Endodermal cell (in vitro differentiated cells): ENCODE results near the gene PTPRN2. TPM values are rescaled to one million over a fixed set of nuclear protein-coding genes. Genes with fewer than 3 reads are reported as not detected.

ENCODE experiments used
- DNase-seq: peaks from one replicate; pipeline ENCODE4 v3.0.0-alpha.2; 2017
- H3K27ac ChIP-seq: 2 replicates; pipeline ENCODE4 v1.5.1; 2013; ENCODE audit warnings: mild to moderate bottlenecking, low read depth, low read length, moderate library complexity
- H3K27me3 ChIP-seq: 2 replicates; pipeline ENCODE4 v1.6.1; 2013; ENCODE audit warnings: mild to moderate bottlenecking, low read length, moderate library complexity; ENCODE audit not compliant: insufficient read depth, control insufficient read depth, poor library complexity, severe bottlenecking
- H3K36me3 ChIP-seq: 2 replicates; pipeline ENCODE4 v1.7.0; 2013; ENCODE audit warnings: mild to moderate bottlenecking, low read length, moderate library complexity; ENCODE audit not compliant: control insufficient read depth, insufficient read depth
- H3K4me1 ChIP-seq: one replicate; pipeline ENCODE4 v1.7.0; 2013; ENCODE audit warnings: low read length; ENCODE audit not compliant: control insufficient read depth, insufficient read depth
- H3K4me3 ChIP-seq: 2 replicates; pipeline ENCODE4 v1.5.1; 2013; ENCODE audit warnings: mild to moderate bottlenecking, low read length, moderate library complexity
- H3K9ac ChIP-seq: 2 replicates; pipeline ENCODE4 v1.6.1; 2013; ENCODE audit warnings: mild to moderate bottlenecking, low read length, moderate library complexity; ENCODE audit not compliant: poor library complexity, severe bottlenecking; ENCODE audit errors: extremely low read depth
- H3K9me3 ChIP-seq: 2 replicates; pipeline ENCODE4 v1.6.1; 2013; ENCODE audit warnings: mild to moderate bottlenecking, low read length, moderate library complexity; ENCODE audit not compliant: control insufficient read depth
- H3K27ac Mint-ChIP-seq: 2 replicates; pipeline ENCODE4 v1.8.0; 2020; ENCODE audit warnings: mixed read lengths
- H3K27me3 Mint-ChIP-seq: 2 replicates; pipeline ENCODE4 v1.8.0; 2021; ENCODE audit warnings: mild to moderate bottlenecking, mixed read lengths; ENCODE audit not compliant: insufficient read depth
- H3K36me3 Mint-ChIP-seq: 2 replicates; pipeline ENCODE4 v1.8.0; 2020; ENCODE audit warnings: low read depth, mixed read lengths
- H3K4me1 Mint-ChIP-seq: 2 replicates; pipeline ENCODE4 v1.8.0; 2020; ENCODE audit warnings: mixed read lengths
- H3K4me3 Mint-ChIP-seq: 2 replicates; pipeline ENCODE4 v1.8.0; 2020; ENCODE audit warnings: mild to moderate bottlenecking, moderate library complexity, mixed read lengths
- H3K9me3 Mint-ChIP-seq: 2 replicates; pipeline ENCODE4 v1.8.0; 2020; ENCODE audit warnings: mild to moderate bottlenecking, mixed read lengths
- WGBS, 2 experiments: methylation state at CpG; one replicate each; pipeline versions ENCODE4 v1.1.5 to v1.1.7; 2013; ENCODE audit warnings: missing lambda C conversion rate in 2 of 2, mixed read lengths in 1 of 2; ENCODE audit not compliant: insufficient coverage in 1 of 2, insufficient read length in 1 of 2; 5-methylcytosine and 5-hydroxymethylcytosine counted together
- total RNA-seq, 2 donors: library from RNA; stranded (reverse); fragmentation: NEBNext Ultra II Directional in 1 of 2; extraction: Animal tissue kit (Norgen Biotek cat#: 25700) in 1 of 2; gene quantifications; 2 replicates in 1 of 2; 3 replicates in 1 of 2; pipeline ENCODE4 v1.2.1, GENCODE V29; 2021
- TF ChIP-seq, protein P1 (sequence below): fragments of 200-600 bp; sonication (generic); conservative IDR thresholded peaks from 2 replicates; pipeline ENCODE4 v1.5.0; 2021; ENCODE audit warnings: antibody characterized with exemption, mild to moderate bottlenecking

The PTPRN2 gene
- total RNA-seq, 2 donors from 2014 or later: 0.69 to 1.2 TPM

DNA sequence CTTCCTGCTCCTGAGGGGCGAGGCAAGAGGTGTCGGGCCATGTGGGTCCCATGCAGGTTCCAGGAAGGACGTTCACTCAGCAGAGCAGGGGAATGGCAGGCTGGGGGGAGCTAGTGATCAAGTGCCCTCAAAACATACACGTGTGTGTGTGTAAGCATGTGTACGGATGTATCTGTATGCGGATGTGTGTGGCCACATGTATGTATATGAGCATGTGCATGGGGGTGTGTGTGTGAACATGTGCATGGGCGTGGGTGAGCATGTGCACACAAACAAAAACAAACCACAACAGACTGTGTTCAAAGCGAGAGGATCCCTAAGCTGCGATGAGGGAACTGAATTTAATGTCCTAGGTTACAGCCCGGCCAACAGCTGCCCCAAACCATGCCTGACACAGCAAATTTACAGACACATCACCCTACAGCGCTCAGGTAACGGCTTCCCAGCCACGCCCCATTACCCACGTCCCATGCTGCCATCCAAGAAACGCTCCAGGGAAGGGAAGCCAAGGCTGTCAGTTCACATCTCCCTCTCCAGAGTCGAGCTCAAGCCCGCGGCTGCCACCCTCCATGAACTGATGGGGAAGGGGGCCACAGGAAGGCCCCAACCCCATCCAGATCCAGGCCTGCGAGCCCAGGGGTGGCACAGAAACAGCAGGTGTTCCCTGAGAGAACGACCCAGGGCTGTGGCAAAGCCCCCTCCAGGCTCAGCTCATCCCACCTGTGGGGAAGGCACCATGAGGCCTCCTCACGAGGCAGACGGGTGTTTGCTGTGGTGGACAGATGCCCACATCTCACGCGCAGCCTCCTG is 56.6 kb downstream of the PTPRN2 start:
- Mint-ChIP-seq H3K36me3 (no peaks in the 10 kb centered on the region), H3K27ac (no peak overlapping the region), H3K4me1 (no peaks in the 10 kb centered on the region), H3K9me3 (peaks cover 2% of the 10 kb centered on the region), H3K27me3 (no peaks in the 10 kb centered on the region), H3K4me3 (no peak overlapping the region)
- peaks cover 75% of the 10 kb centered on the region for H3K9me3 ChIP-seq
- WGBS, 2 experiments: 75 to 79% methylated on average over 8 to 23 of the region's 24 CpGs
- H3K4me1 ChIP-seq: no peaks in the 10 kb centered on the region
- H3K27ac ChIP-seq: no peak overlapping the region
- H3K9ac ChIP-seq: no peak overlapping the region
- no peak overlapping the region for H3K4me3 ChIP-seq
- TF ChIP-seq, protein P1, sequence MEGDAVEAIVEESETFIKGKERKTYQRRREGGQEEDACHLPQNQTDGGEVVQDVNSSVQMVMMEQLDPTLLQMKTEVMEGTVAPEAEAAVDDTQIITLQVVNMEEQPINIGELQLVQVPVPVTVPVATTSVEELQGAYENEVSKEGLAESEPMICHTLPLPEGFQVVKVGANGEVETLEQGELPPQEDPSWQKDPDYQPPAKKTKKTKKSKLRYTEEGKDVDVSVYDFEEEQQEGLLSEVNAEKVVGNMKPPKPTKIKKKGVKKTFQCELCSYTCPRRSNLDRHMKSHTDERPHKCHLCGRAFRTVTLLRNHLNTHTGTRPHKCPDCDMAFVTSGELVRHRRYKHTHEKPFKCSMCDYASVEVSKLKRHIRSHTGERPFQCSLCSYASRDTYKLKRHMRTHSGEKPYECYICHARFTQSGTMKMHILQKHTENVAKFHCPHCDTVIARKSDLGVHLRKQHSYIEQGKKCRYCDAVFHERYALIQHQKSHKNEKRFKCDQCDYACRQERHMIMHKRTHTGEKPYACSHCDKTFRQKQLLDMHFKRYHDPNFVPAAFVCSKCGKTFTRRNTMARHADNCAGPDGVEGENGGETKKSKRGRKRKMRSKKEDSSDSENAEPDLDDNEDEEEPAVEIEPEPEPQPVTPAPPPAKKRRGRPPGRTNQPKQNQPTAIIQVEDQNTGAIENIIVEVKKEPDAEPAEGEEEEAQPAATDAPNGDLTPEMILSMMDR: no peak
- DNase-seq: no peak
- H3K36me3 ChIP-seq: no peaks in the 10 kb centered on the region
- H3K27me3 ChIP-seq: no peaks in the 10 kb centered on the region

DNA sequence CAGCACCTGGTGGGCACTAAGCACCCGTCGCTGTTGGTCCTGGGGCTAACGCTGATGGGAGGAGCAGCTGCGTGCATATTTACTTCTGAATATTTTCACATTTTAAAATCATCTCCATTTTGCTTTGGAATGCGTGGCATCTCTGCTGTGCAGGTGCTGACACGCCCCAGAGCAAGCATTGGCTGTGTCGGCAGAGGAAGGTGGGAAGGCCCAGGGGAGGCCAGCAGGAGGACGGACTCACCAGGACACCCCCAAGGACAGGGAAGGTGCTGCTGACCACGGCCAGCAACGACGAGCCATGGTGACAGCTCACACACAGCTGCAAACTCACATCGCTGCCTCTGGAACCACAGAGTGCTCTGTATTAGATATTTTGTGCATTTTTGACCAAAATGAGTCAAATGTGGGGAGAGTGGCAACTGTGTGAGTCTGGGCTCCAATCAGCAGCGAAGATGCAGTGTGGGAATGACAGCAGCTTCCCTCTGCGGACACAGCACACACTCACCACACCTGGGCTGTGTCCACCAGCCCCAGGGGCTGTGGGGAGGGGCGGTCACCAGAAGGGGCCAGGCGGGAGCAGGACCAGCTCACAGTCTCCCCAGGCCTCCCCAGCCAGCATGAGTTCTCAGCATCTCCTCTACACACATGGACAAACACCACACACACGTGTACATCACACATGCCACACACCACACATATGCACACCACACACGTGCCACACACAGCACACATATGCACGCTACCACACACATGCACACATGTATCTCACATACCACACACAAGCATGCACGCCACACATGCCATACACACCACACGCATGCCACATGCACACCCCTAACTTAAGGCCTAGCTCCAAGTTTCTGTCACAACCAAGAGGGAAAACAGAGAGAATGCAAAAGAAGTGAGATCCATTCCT is 58.2 kb downstream of the PTPRN2 start:
- H3K4me1 Mint-ChIP-seq: no peaks in the 10 kb centered on the region
- TF ChIP-seq, protein P1: no peak
- no peak overlapping the region for H3K27ac Mint-ChIP-seq
- Histone ChIP-seq H3K27ac (no peak overlapping the region), H3K4me3 (no peak overlapping the region), H3K9ac (no peak overlapping the region), H3K36me3 (no peaks in the 10 kb centered on the region), H3K4me1 (no peaks in the 10 kb centered on the region), H3K27me3 (no peaks in the 10 kb centered on the region), H3K9me3 (peaks cover 77% of the 10 kb centered on the region)
- H3K9me3 Mint-ChIP-seq: peaks cover 5% of the 10 kb centered on the region
- H3K27me3 Mint-ChIP-seq: no peaks in the 10 kb centered on the region
- H3K4me3 Mint-ChIP-seq: no peak overlapping the region
- WGBS, 2 experiments: 81% methylated on average over 10 to 21 of the region's 21 CpGs
- no peak for DNase-seq
- H3K36me3 Mint-ChIP-seq: no peaks in the 10 kb centered on the region

DNA sequence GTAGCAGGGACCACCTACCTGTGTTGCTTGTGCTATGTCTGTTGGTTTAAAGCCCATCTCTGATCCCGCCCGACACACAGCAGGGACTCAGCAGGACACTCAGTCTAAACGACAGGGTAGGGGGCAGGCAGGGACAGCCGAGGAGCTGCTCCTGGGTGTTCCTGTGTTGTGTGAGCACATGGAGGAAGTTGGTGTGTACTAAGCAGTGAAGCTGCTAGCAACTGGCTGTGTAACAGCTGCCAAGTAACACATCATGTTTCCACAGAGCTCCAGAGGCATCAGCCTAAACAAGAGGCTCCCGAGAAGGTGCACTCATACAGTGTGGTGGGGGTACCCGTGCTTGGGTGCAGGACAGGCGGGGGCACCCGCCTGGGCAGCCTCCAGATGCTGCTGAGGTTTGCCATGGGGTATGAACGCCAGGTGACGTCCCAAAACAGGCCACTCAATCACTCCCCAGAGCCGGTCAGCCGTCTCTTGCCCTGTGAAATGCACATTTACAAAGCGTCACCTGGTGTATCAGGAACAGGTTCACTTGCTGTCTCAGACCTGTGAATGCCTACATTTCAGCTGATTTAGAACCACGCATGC is 59.6 kb downstream of the PTPRN2 start:
- TF ChIP-seq, protein P1: no peak
- Histone ChIP-seq H3K9ac (no peak overlapping the region), H3K4me3 (no peak overlapping the region), H3K4me1 (no peaks in the 10 kb centered on the region), H3K9me3 (peaks cover 69% of the 10 kb centered on the region), H3K27me3 (no peaks in the 10 kb centered on the region), H3K27ac (no peak overlapping the region), H3K36me3 (no peaks in the 10 kb centered on the region)
- Mint-ChIP-seq H3K4me1 (no peaks in the 10 kb centered on the region), H3K36me3 (no peaks in the 10 kb centered on the region), H3K4me3 (no peak overlapping the region), H3K27ac (no peak overlapping the region), H3K9me3 (peaks cover 6% of the 10 kb centered on the region), H3K27me3 (no peaks in the 10 kb centered on the region)
- DNase-seq: no peak
- WGBS, 2 experiments: 69 to 71% methylated on average over 9 to 14 of the region's 14 CpGs
